Measurements from ENCODE around the gene IAPP.
"Not testable (repeated sequence)": the region's sequence is repeated elsewhere in the genome, so short reads cannot be mapped to it uniquely, and the experiment has no call there.

Gene IAPP

GRCh38 chr12:21372602-21373001 lies at the start of gene IAPP:
Gene IAPP, plus strand, starts transcription at chr12:21372902. Its CDS starts 450 bp downstream, at chr12:21373352.
- DNase-seq (ENCODE audit: low read depth in 2 of 2), result no peak

GRCh38 chr12:21323736-21324135 lies 49.0 kb upstream of the IAPP start:
- no peak for DNase-seq (ENCODE audit: low read depth in 2 of 2)

- DNase-seq (ENCODE audit: low read depth in 2 of 2), result no peak
Measured at GRCh38 chr12:21324551-21324950, 48.2 kb upstream of the IAPP start.

GRCh38 chr12:21328578-21328977 lies 44.1 kb upstream of the IAPP start:
- DNase-seq (ENCODE audit: low read depth in 2 of 2), result no peak

GRCh38 chr12:21330682-21331253 lies 41.9 kb upstream of the IAPP start:
- DNase-seq (ENCODE audit: low read depth in 2 of 2), result no peak

GRCh38 chr12:21334771-21335325 lies 37.9 kb upstream of the IAPP start, which contains the start of gene SLCO1A2:
Gene SLCO1A2, minus strand, starts transcription at chr12:21334917. Its CDS starts 270 bp downstream, at chr12:21334647.
- no peak for DNase-seq (ENCODE audit: low read depth in 2 of 2)

- no peak for DNase-seq (ENCODE audit: low read depth in 2 of 2)
Measured at GRCh38 chr12:21336656-21337055, 36.0 kb upstream of the IAPP start.

GRCh38 chr12:21337453-21337852 lies 35.2 kb upstream of the IAPP start:
- no peak for DNase-seq (ENCODE audit: low read depth in 2 of 2)

- no peak for DNase-seq (ENCODE audit: low read depth in 2 of 2)
Measured at GRCh38 chr12:21337959-21338744, 34.5 kb upstream of the IAPP start.

- no peak for DNase-seq (ENCODE audit: low read depth in 2 of 2)
Measured at GRCh38 chr12:21339921-21340320, 32.8 kb upstream of the IAPP start.

GRCh38 chr12:21340403-21340802 lies 32.3 kb upstream of the IAPP start:
- no peak for DNase-seq (ENCODE audit: low read depth in 2 of 2)

- no peak for DNase-seq (ENCODE audit: low read depth in 2 of 2)
Measured at GRCh38 chr12:21341769-21342168, 30.9 kb upstream of the IAPP start.

- no peak for DNase-seq (ENCODE audit: low read depth in 2 of 2)
Measured at GRCh38 chr12:21343636-21344035, 29.1 kb upstream of the IAPP start.

- DNase-seq (ENCODE audit: low read depth in 2 of 2), result no peak
Measured at GRCh38 chr12:21346542-21347205, 26.0 kb upstream of the IAPP start.

- DNase-seq (ENCODE audit: low read depth in 2 of 2), result no peak
Measured at GRCh38 chr12:21350975-21351374, 21.7 kb upstream of the IAPP start.

GRCh38 chr12:21353487-21353886 lies 19.2 kb upstream of the IAPP start:
- no peak for DNase-seq (ENCODE audit: low read depth in 2 of 2)

GRCh38 chr12:21353948-21354347 lies 18.8 kb upstream of the IAPP start:
- DNase-seq (ENCODE audit: low read depth in 2 of 2), result no peak

- DNase-seq (ENCODE audit: low read depth in 2 of 2), result no peak
Measured at GRCh38 chr12:21354641-21355040, 18.1 kb upstream of the IAPP start.

GRCh38 chr12:21360632-21361031 lies 12.1 kb upstream of the IAPP start:
- DNase-seq (ENCODE audit: low read depth in 2 of 2), result not testable (repeated sequence)

GRCh38 chr12:21369141-21369980 lies 3.3 kb upstream of the IAPP start:
- DNase-seq (ENCODE audit: low read depth in 2 of 2), result no peak

- DNase-seq (ENCODE audit: low read depth in 2 of 2), result no peak
Measured at GRCh38 chr12:21370845-21371449, 1.8 kb upstream of the IAPP start.
